ENCODE results near the gene TMEM150B. TPM values are rescaled to one million over a fixed set of nuclear protein-coding genes. Genes with fewer than 3 reads are reported as not detected.

TMEM150B gene
- total and polyA plus RNA-seq, 2 experiments from 2014 or later, result not detected

GRCh38 chr19:55283548-55284377, 41.4 kb downstream of the TMEM150B start, which contains the start of gene BRSK1:
Gene BRSK1, plus strand, starts transcription at chr19:55283997. Its CDS starts 446 bp downstream, at chr19:55284443.
- Histone ChIP-seq H3K27me3 (no peaks in the 10 kb centered on the region), H3K4me1 (ENCODE audit: low read depth) (peaks cover 8% of the 10 kb centered on the region), H3K27ac (peak within 1 kb of the TSS; percentile 87), H3K4me3 (peak within 1 kb of the TSS; percentile 98), H3K36me3 (peaks cover 3% of the 10 kb centered on the region), H3K9me3 (ENCODE audit: low read depth) (no peaks in the 10 kb centered on the region)
- no peak for TF ChIP-seq CTCF (IDR thresholded peaks at IDR 0.05; ENCODE audit: low read depth, low read length)
- peak; percentile 70 to 84 for DNase-seq (ENCODE audit: low read depth in 1 of 2, low spot score in 1 of 2)

DNA sequence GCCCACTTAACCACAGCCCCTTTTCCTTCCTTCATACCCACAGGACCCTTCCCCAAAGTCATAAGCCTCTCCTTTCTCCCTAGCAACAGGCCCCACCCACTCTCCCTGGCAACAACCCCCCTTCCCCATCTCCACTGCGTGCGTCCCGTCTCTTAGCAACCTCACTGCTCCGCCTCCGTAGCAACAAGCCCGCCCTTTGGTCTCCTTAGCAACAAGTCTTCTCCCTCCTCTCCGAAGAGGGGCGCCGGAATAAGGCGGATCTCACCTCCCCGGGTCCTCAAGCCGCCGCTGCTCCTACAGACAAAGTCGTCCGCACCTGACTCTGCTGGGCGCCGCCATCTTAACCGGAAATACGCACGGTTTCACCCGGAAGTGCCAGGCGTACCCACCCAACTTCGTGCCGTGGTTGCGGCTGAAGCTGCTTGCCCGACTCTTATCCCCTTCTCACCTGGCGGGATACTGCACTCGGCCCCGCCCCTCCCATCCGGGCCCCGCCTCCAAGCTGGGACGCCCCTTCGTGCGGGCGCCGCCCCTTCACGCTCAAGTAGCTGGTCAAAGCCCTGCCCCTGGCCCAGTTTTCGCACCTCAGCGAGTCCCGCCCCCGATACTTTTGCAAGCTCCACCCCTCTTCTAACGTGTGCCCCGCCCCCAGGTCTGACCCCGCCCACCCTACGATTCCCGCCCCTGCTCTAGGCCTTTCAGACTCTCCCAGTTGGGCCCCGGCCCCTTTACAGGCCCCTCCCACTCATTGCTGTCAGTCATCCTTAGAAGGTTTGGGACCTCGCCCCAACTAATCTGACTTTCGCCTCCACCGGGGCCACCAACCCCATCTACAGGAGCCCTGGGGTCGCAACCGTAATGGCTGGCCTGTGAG, 45.1 kb downstream of the TMEM150B start, which contains the start of gene HSPBP1:
Gene HSPBP1 (minus strand): TSS at position 341 of the 874 bp plus-strand sequence. CDS start 502 bp downstream, outside the sequence.
- Histone ChIP-seq H3K36me3 (peaks cover 3% of the 10 kb centered on the region), H3K9me3 (ENCODE audit: low read depth) (no peaks in the 10 kb centered on the region), H3K27ac (peak within 1 kb of the TSS; percentile 84), H3K4me3 (peak within 1 kb of the TSS; percentile 86), H3K27me3 (no peaks in the 10 kb centered on the region), H3K4me1 (ENCODE audit: low read depth) (peaks cover 3% of the 10 kb centered on the region)
- TF ChIP-seq CTCF (IDR thresholded peaks at IDR 0.05; ENCODE audit: low read depth, low read length), result no peak
- peak; percentile 94 to 97 for DNase-seq (ENCODE audit: low read depth in 1 of 2, low spot score in 1 of 2)

- no peak for TF ChIP-seq CTCF (IDR thresholded peaks at IDR 0.05; ENCODE audit: low read depth, low read length)
- H3K27ac ChIP-seq, result peak overlapping the region; percentile 84
- no peaks in the 10 kb centered on the region for H3K27me3 ChIP-seq
- H3K36me3 ChIP-seq, result peaks cover 3% of the 10 kb centered on the region
- no peaks in the 10 kb centered on the region for H3K4me1 ChIP-seq (ENCODE audit: low read depth)
- DNase-seq (ENCODE audit: low read depth in 1 of 2, low spot score in 1 of 2), result no peak
- no peaks in the 10 kb centered on the region for H3K9me3 ChIP-seq (ENCODE audit: low read depth)
- peak overlapping the region; percentile 86 for H3K4me3 ChIP-seq
Measured at GRCh38 chr19:55279340-55279739, 45.8 kb downstream of the TMEM150B start.

DNA sequence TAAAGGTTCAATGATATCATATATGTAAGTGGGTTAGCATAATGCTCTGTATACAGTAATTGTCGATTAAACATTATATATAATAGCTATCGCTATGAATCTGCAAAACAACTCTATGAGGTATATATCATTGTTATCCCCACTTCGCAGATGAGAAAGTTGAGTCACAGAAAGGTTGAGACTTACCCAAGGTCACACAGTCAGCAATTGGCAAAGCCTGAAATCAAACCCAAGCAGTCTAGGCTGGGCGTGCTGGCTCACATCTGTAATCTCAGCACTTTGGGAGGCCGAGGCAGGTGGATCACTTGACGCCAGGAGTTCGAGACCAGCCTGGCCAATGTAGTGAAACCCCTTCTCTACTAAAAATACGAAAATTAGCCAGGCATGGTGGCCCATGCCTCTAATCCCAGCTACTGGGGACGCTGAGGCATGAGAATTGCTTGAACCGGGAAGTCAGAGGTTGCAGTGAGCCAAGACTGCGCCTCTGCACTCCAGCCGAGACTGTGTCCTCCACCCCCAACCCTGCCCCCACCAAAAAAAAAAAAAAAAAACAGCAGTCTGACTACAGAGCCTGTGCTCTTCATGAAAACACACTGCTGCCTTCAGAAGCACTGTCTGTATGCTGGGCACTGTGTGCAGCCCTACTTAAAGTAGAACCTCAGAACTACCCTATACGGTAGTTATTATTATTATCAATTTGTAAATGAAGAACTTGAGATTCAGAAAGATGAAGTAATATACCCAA, 46.6 kb downstream of the TMEM150B start:
- no peaks in the 10 kb centered on the region for H3K4me1 ChIP-seq (ENCODE audit: low read depth)
- H3K9me3 ChIP-seq (ENCODE audit: low read depth), result no peaks in the 10 kb centered on the region
- H3K4me3 ChIP-seq, result no peak overlapping the region
- H3K27ac ChIP-seq, result peak overlapping the region; percentile 84
- H3K36me3 ChIP-seq, result peaks cover 3% of the 10 kb centered on the region
- no peak for DNase-seq (ENCODE audit: low read depth in 1 of 2, low spot score in 1 of 2)
- no peak for TF ChIP-seq CTCF (IDR thresholded peaks at IDR 0.05; ENCODE audit: low read depth, low read length)
- no peaks in the 10 kb centered on the region for H3K27me3 ChIP-seq

- DNase-seq (ENCODE audit: low read depth in 1 of 2, low spot score in 1 of 2), result no peak
- H3K27me3 ChIP-seq, result no peaks in the 10 kb centered on the region
- no peaks in the 10 kb centered on the region for H3K4me1 ChIP-seq (ENCODE audit: low read depth)
- no peak for TF ChIP-seq CTCF (IDR thresholded peaks at IDR 0.05; ENCODE audit: low read depth, low read length)
- peaks cover 6% of the 10 kb centered on the region for H3K36me3 ChIP-seq
- no peak overlapping the region for H3K4me3 ChIP-seq
- H3K9me3 ChIP-seq (ENCODE audit: low read depth), result no peaks in the 10 kb centered on the region
- H3K27ac ChIP-seq, result no peak overlapping the region
Measured at GRCh38 chr19:55277494-55277893, 47.6 kb downstream of the TMEM150B start.
